A673 (cell line): Measurements from ENCODE around the gene FNDC1. TPM values are rescaled to one million over a fixed set of nuclear protein-coding genes. Genes with fewer than 3 reads are reported as not detected.

Experiments used
- BruUV-seq: library from RNA; stranded (reverse); fragments of 400-500 nt; replicated peaks from 2 replicates; lab custom pipeline; 2021; lab: Mats Ljungman, UMichigan
- CTCF ChIA-PET: fragments of 300-600 bp; sonication (Branson Sonifier 250); formaldehyde crosslinking; loops from one replicate; lab custom pipeline; 2022; ENCODE audit warnings: antibody characterized with exemption; lab: Charles Lee
- POLR2A ChIA-PET: fragments of 300-600 bp; sonication (Branson Sonifier 250); formaldehyde crosslinking; loops from one replicate; lab custom pipeline; 2022; ENCODE audit warnings: antibody characterized with exemption; ENCODE audit not compliant: low non-redundant PET; lab: Charles Lee
- DNase-seq: peaks from one replicate; pipeline ENCODE4 v3.0.0-alpha.2; 2015; ENCODE audit warnings: low spot score
- H3K27ac ChIP-seq: fragments of 200-600 bp; sonication (generic); 2 replicates; pipeline ENCODE4 v1.5.1; 2016; ENCODE audit warnings: mixed run types, low read depth, mild to moderate bottlenecking, mixed read lengths, antibody characterized with exemption, low read length; ENCODE audit not compliant: poor library complexity, severe bottlenecking
- H3K27me3 ChIP-seq: fragments of 200-600 bp; sonication (generic); replicated peaks from 2 replicates; pipeline ENCODE4 v1.6.1; 2017; ENCODE audit warnings: mixed run types, low read depth, mild to moderate bottlenecking, mixed read lengths, antibody characterized with exemption, low read length; ENCODE audit not compliant: insufficient read depth, poor library complexity
- H3K36me3 ChIP-seq: fragments of 200-600 bp; sonication (generic); 2 replicates; pipeline ENCODE4 v1.6.1; 2016; ENCODE audit warnings: mixed run types, mild to moderate bottlenecking, mixed read lengths, antibody characterized with exemption, low read length; ENCODE audit not compliant: insufficient read depth, poor library complexity, severe bottlenecking
- H3K4me1 ChIP-seq: fragments of 200-600 bp; sonication (generic); 2 replicates; pipeline ENCODE4 v1.6.1; 2017; ENCODE audit warnings: mixed run types, mild to moderate bottlenecking, mixed read lengths, antibody characterized with exemption, low read length; ENCODE audit not compliant: insufficient read depth, poor library complexity, severe bottlenecking
- H3K4me3 ChIP-seq: fragments of 200-600 bp; sonication (generic); 2 replicates; pipeline ENCODE4 v1.5.1; 2016; ENCODE audit warnings: low read depth, mixed run types, mild to moderate bottlenecking, mixed read lengths, low read length; ENCODE audit not compliant: poor library complexity, severe bottlenecking
- H3K9me3 ChIP-seq: fragments of 200-600 bp; sonication (generic); 2 replicates; pipeline ENCODE4 v1.6.1; 2016; ENCODE audit warnings: mixed run types, low read depth, mild to moderate bottlenecking, mixed read lengths, antibody characterized with exemption, low read length; ENCODE audit not compliant: poor library complexity, severe bottlenecking
- CTCF ChIP-seq: fragments of 300-800, 200-600 bp; sonication (generic); conservative IDR thresholded peaks from 2 replicates; pipeline ENCODE4 v1.5.1; 2017; ENCODE audit warnings: low read depth, mild to moderate bottlenecking, antibody characterized with exemption, low read length, moderate library complexity, mixed read lengths
- EZH2 ChIP-seq: fragments of 200-600 bp; sonication (generic); IDR thresholded peaks from 2 replicates; pipeline ENCODE4 v1.6.1; 2017; ENCODE audit warnings: borderline replicate concordance, low read depth, mild to moderate bottlenecking, mixed read lengths, antibody characterized with exemption, low read length; ENCODE audit not compliant: poor library complexity, severe bottlenecking
- intact Hi-C: fragments of 100-400 bp; cut with micrococcal nuclease; formaldehyde crosslinking; loops from one replicate; pipeline ENCODE4 v1.10.0; 2022; ENCODE audit not compliant: unreplicated experiment
- total RNA-seq: library from RNA; stranded (reverse); gene quantifications from 2 replicates; pipeline ENCODE4 v1.2.3, GENCODE V29; 2021

The FNDC1 gene
- total RNA-seq, 1 experiment from 2014 or later: not detected

GRCh38 chr6:159213405-159213804 lies 44.2 kb downstream of the FNDC1 start:
- Histone ChIP-seq H3K4me3 (no peak overlapping the region), H3K4me1 (no peaks in the 10 kb centered on the region), H3K9me3 (no peaks in the 10 kb centered on the region), H3K27ac (no peak overlapping the region), H3K36me3 (no peaks in the 10 kb centered on the region), H3K27me3 (no peaks in the 10 kb centered on the region)
- BruUV-seq: no TSS peak
- TF ChIP-seq CTCF (no peak), EZH2 (no peak)
- ChIA-PET CTCF (no interaction called here), POLR2A (no interaction called here)
- intact Hi-C loops: no loop called here
- DNase-seq: no peak

GRCh38 chr6:159214281-159214680 lies 45.1 kb downstream of the FNDC1 start:
- POLR2A ChIA-PET: no interaction called here
- DNase-seq: no peak
- Histone ChIP-seq H3K9me3 (no peaks in the 10 kb centered on the region), H3K27me3 (no peaks in the 10 kb centered on the region), H3K36me3 (no peaks in the 10 kb centered on the region), H3K4me3 (no peak overlapping the region), H3K27ac (no peak overlapping the region), H3K4me1 (no peaks in the 10 kb centered on the region)
- BruUV-seq: no TSS peak
- TF ChIP-seq EZH2 (no peak), CTCF (no peak)
- CTCF ChIA-PET: no interaction called here
- intact Hi-C loops: no loop called here

GRCh38 chr6:159217595-159218275 lies 48.5 kb downstream of the FNDC1 start:
- DNase-seq: peak; percentile 68

More at GRCh38 chr6:159217595-159218275, 48.5 kb downstream of the FNDC1 start:
- intact Hi-C loops: loop anchor here (1.0 to 2.0 kb wide), 3 partner anchors 245 to 437 kb away; no protein-coding TSS in a partner anchor
- POLR2A ChIA-PET: no interaction called here
- no TSS peak for BruUV-seq
- TF ChIP-seq EZH2 (no peak), CTCF (peak; percentile 68)
- Histone ChIP-seq H3K4me3 (no peak overlapping the region), H3K27ac (no peak overlapping the region), H3K4me1 (no peaks in the 10 kb centered on the region), H3K36me3 (no peaks in the 10 kb centered on the region), H3K9me3 (no peaks in the 10 kb centered on the region), H3K27me3 (peaks cover 4% of the 10 kb centered on the region)
- CTCF ChIA-PET: interaction anchor here (0.8 to 1.4 kb wide), 4 partner anchors 35 to 437 kb away, joined by 4 to 7 read pairs (median 5); no protein-coding TSS in a partner anchor
